Breast epithelium (tissue), 4 donors: ENCODE results near the gene KCNK3. TPM values are rescaled to one million over a fixed set of nuclear protein-coding genes. Genes with fewer than 3 reads are reported as not detected.
"Not testable (repeated sequence)": the region's sequence is repeated elsewhere in the genome, so short reads cannot be mapped to it uniquely, and the experiment has no call there.

Source experiments
- DNase-seq, 2 donors: peaks; one replicate each; pipeline ENCODE4 v3.0.0-alpha.2; 2019; ENCODE audit warnings: low spot score in 2 of 2
- H3K27ac ChIP-seq, 2 donors: fragments of 200-600 bp; sonication (generic) in 1 of 2; one replicate each; pipeline ENCODE4 v1.5.1; 2016 to 2019; ENCODE audit warnings: mild to moderate bottlenecking in 1 of 2
- H3K27me3 ChIP-seq, 2 donors: fragments of 200-600 bp; sonication (generic) in 1 of 2; one replicate each; pipeline versions ENCODE4 v1.5.1 to v1.6.0; 2017 to 2019; ENCODE audit warnings: control low read depth in 1 of 2, mild to moderate bottlenecking in 1 of 2
- H3K36me3 ChIP-seq: fragments of 200-600 bp; one replicate; pipeline ENCODE4 v1.5.1; 2019
- H3K4me1 ChIP-seq, 2 donors: fragments of 200-600 bp; sonication (generic); one replicate each; pipeline ENCODE4 v1.5.1; 2016 to 2019; ENCODE audit warnings: control low read depth in 1 of 2
- H3K4me3 ChIP-seq, 3 donors: fragments of 200-600 bp; sonication (generic); 1 replicate in 2 of 3; 2 replicates in 1 of 3; pipeline ENCODE4 v1.5.1; 2016 to 2019; ENCODE audit warnings: mild to moderate bottlenecking in 3 of 3, moderate library complexity in 2 of 3
- H3K9me3 ChIP-seq, 2 donors: fragments of 200-600 bp; sonication (generic) in 1 of 2; one replicate each; pipeline ENCODE4 v1.5.1; 2016 to 2019; ENCODE audit warnings: control low read depth in 1 of 2
- CTCF ChIP-seq, 3 donors: fragments of 450-650 bp; IDR thresholded peaks; one replicate each; pipeline ENCODE4 v1.5.1; 2016 to 2017; ENCODE audit warnings: antibody characterized with exemption in 3 of 3, mild to moderate bottlenecking in 3 of 3, moderate library complexity in 3 of 3
- POLR2A ChIP-seq: fragments of 450-650 bp; IDR thresholded peaks from one replicate; pipeline ENCODE4 v1.6.1; 2016; ENCODE audit warnings: antibody characterized with exemption, mild to moderate bottlenecking, moderate library complexity
- POLR2AphosphoS5 ChIP-seq, 3 donors: sonication (generic); formaldehyde crosslinking; IDR thresholded peaks; one replicate each; pipeline ENCODE4 v1.6.1; 2017; ENCODE audit warnings: antibody characterized with exemption in 3 of 3
- intact Hi-C: fragments of 100-400 bp; cut with DNase I; formaldehyde crosslinking; loops from one replicate; pipeline ENCODE4 v1.15.1; 2023; ENCODE audit warnings: low total_unique reads
- total RNA-seq, 3 donors: library from RNA; depleted of rRNA; stranded (reverse); fragments of >200 nt; gene quantifications; one replicate each; pipeline ENCODE4 v1.1.0, GENCODE V29; 2016

KCNK3 gene
- total RNA-seq, 3 donors from 2014 or later = 0.59 to 2.3 (median 1.4) TPM

GRCh38 chr2:26758790-26759321 is 66.3 kb downstream of the KCNK3 start:
- no peaks in the 10 kb centered on the region for H3K27me3 ChIP-seq
- DNase-seq = no peak
- intact Hi-C loops = no loop called here
- TF ChIP-seq CTCF (IDR thresholded peaks at IDR 0.05) (no peak), POLR2A (no peak)
- H3K9me3 ChIP-seq = no peaks in the 10 kb centered on the region
- peak overlapping the region; percentile 84 to 94 for H3K27ac ChIP-seq
- H3K4me1 ChIP-seq = peaks cover 0 to 5% of the 10 kb centered on the region in 2 donors
- no peaks in the 10 kb centered on the region for H3K36me3 ChIP-seq
- H3K4me3 ChIP-seq = no peak overlapping the region

DNA sequence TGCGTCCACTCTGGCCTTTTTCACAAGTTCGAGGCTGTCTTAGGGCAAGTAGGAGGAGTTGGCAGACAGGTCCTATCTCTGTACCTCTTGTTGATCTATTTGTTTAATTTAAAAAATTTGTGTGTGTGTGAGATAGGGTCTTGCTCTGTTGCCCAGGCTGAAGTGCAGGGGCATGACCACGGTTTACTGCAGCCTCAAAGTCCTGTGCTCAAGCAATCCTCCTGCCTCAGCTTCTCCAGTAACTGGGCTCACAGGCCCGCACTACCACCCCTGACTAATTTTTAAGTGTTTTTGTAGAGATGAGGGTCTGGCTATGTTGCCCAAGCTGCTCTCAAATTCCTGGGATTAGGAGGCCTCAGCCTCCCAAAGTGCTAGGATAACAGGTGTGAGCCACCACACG is 67.3 kb downstream of the KCNK3 start:
- Histone ChIP-seq H3K9me3 (no peaks in the 10 kb centered on the region), H3K4me1 (peaks cover under 1 to 5% of the 10 kb centered on the region in 2 donors), H3K27me3 (no peaks in the 10 kb centered on the region), H3K4me3 (no peak overlapping the region), H3K36me3 (no peaks in the 10 kb centered on the region), H3K27ac (no peak overlapping the region)
- intact Hi-C loops = no loop called here
- TF ChIP-seq POLR2AphosphoS5 (IDR thresholded peaks at IDR 0.05) = no peak
- no peak for TF ChIP-seq POLR2A
- no peak for TF ChIP-seq CTCF (IDR thresholded peaks at IDR 0.05)
- DNase-seq = no peak

DNA sequence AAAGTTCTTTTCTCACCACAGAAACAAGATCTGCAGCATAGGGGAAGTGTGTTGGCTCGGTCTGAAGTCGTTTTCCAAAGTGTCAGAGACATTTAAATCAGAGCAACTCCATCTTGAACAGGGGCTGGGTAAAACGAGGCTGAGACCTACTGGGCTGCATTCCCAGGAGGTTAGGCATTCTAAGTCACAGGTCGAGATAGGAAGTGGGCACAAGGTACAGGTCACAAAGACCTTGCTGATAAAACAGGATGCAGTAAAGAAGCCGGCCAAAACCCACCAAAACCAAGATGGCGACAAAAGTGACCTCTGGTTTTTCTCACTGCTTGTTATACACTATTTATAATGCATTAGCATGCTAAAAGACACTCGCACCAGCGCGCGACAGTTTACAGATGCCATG is 68.5 kb downstream of the KCNK3 start:
- intact Hi-C loops = not testable (repeated sequence)

DNA sequence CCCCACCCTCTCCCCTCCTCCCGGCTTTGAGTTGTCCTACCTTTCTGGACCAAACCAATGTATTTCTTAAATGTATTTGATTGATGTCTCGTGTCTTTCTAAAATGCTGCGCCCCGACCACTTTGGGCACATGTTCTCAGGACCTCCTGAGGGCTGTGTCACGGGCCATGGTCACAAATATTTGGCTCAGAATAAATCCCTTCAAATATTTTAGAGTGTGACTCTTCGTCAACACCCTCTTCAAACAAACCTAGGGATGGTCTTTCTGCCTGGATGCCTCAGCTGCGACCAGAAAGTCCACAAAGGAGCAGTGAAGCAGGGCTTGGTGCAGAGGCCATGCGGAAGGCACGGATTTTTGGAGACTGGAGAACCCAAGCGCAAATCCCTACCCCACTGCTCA is 70.5 kb downstream of the KCNK3 start:
- Histone ChIP-seq H3K4me3 (no peak overlapping the region), H3K27ac (no peak overlapping the region), H3K36me3 (no peaks in the 10 kb centered on the region), H3K9me3 (no peaks in the 10 kb centered on the region), H3K27me3 (no peaks in the 10 kb centered on the region), H3K4me1 (peaks cover 3 to 10% of the 10 kb centered on the region in 2 donors)
- intact Hi-C loops = no loop called here
- TF ChIP-seq POLR2A (no peak), CTCF (IDR thresholded peaks at IDR 0.05) (no peak), POLR2AphosphoS5 (IDR thresholded peaks at IDR 0.05) (no peak)
- DNase-seq = no peak

More for the DNA sequence above, 68.5 kb downstream of the KCNK3 start:
- H3K4me3 ChIP-seq, H3K9me3 ChIP-seq, H3K36me3 ChIP-seq, H3K4me1 ChIP-seq, H3K27ac ChIP-seq, DNase-seq, H3K27me3 ChIP-seq: not testable (repeated sequence)

DNA sequence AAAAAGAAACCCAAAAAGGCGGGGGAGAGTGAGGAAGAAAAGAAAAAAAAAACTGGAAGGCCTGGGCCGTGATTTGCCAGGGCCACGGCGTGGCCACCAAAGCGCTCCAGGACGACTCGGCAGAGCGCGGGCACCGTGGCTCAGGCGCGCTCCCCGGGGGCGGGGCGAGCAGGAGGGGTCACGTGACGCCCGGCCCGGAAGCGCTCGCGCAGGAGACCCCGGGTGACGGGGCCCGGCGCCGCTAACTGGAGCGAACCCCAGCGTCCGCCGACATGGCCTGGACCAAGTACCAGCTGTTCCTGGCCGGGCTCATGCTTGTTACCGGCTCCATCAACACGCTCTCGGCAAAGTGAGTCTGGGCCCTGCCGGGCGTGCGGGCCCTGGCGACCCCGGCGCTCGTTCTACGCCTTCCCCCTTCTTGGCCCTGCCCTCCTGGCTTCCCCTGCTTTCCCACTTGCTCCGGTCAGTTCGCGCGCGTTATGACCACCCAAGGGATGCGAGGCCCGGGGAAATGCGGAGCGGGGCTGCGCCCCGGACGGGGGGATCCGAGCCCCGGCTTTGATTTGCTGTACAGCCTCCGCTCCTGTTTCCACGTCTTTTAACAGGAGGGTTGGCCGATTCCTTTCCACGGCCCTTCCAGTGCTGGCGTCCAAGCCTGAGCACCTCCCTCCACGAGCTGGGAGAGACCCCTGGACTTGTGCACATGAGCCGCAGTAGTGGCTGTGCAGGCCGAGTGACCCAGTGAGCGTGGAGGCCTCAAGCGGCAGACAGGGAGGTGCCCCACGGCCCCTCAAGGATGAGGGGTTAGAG is 71.8 kb downstream of the KCNK3 start, which contains the start of gene SLC35F6:
TSS of gene SLC35F6 (plus strand) at position 207 of the 810 bp plus-strand sequence. CDS start at position 273, 66 bp downstream.
- peak; percentile 65 to 75 for DNase-seq
- H3K36me3 ChIP-seq = no peaks in the 10 kb centered on the region
- TF ChIP-seq POLR2A (peak; percentile 88), POLR2AphosphoS5 (IDR thresholded peaks at IDR 0.05) (peak; percentile 82 to 94 (median 92)), CTCF (IDR thresholded peaks at IDR 0.05) (no peak)
- H3K9me3 ChIP-seq = no peaks in the 10 kb centered on the region
- H3K27me3 ChIP-seq = no peaks in the 10 kb centered on the region
- peak within 1 kb of the TSS; percentile 77 to 87 (median 82) for H3K4me3 ChIP-seq
- H3K27ac ChIP-seq = peak within 1 kb of the TSS; percentile 93 to 94
- peaks cover 5 to 11% of the 10 kb centered on the region in 2 donors for H3K4me1 ChIP-seq
- intact Hi-C loops = no loop called here
